Hair follicle dermal papilla cell (primary cell): Measurements from ENCODE around the gene TMX1. TPM values are rescaled to one million over a fixed set of nuclear protein-coding genes. Genes with fewer than 3 reads are reported as not detected.

ENCODE experiments used
- small RNA-seq: library from RNA; depleted of rRNA; stranded (forward); fragments of <200 nt; gene quantifications from one replicate; pipeline ENCODE3, GENCODE V24; 2012
- total RNA-seq: library from RNA; depleted of rRNA; stranded (reverse); fragments of >200 nt; gene quantifications from 2 replicates; pipeline ENCODE4 v1.2.3, GENCODE V29; 2012

Gene TMX1, protein sequence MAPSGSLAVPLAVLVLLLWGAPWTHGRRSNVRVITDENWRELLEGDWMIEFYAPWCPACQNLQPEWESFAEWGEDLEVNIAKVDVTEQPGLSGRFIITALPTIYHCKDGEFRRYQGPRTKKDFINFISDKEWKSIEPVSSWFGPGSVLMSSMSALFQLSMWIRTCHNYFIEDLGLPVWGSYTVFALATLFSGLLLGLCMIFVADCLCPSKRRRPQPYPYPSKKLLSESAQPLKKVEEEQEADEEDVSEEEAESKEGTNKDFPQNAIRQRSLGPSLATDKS
- 43.5 and 46.1 TPM in 2 replicates for total RNA-seq

DNA sequence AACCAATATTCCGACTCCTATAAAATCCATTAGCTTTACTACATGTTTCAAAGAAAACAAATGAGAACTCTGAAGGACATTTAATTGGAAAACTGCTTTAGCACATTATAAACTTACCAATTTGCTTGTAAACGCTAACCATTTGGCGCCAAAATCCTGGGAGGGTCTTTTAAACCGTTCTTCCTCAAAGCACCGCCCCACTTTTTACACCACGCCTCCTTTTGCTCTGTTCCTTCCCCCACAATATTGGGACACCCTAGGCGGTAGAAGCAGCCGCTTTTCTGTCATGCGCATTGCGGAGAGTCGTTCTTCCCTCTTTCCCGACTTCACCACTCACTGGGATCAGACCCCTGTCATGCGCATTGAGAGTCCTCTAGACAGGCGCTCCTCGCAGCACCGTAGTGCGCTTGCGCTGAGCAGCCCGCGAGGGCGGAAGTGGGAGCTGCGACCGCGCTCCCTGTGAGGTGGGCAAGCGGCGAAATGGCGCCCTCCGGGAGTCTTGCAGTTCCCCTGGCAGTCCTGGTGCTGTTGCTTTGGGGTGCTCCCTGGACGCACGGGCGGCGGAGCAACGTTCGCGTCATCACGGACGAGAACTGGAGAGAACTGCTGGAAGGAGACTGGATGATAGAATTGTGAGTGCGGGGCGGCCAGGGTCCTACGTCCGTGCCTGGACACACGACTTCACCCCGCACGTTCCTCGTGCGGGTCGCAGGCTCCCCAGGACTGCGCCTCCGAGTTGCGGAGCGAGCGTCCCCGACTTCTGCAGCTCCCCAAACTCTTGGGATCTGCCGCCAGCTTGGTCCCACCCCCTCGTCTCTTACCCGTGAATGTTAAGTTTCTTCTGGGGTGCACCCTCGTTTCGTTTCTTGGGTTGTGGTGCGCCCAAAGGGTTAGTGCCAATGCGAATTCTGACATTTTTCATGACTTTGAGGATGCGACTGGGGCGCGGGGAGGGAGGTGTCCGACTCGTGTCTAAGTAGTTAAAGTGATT, at the start of gene TMX1:
TMX1 (plus strand) TSS at position 435 of the 991 bp plus-strand sequence; CDS start at position 481, 46 bp downstream.

Small RNAs within 50 kb of the gene (small RNA-seq; reads per million reads assigned to genes)
- gene RF00019 (not detected), gene RF00156 (not detected)

Other genes starting within 250 kb of the TMX1 start
- gene TRIM9, start 145.1 kb upstream of the TMX1 start, total RNA-seq = 0.97 and 1.8 TPM in 2 replicates